Dedifferentiated amniotic fluid mesenchymal stem cell (primary cell): ENCODE results near the gene PPP6R1.

ENCODE experiments used
- DNase-seq: peaks from one replicate; pipeline ENCODE4 v3.0.0-alpha.2; 2016; ENCODE audit errors: extremely low spot score

The PPP6R1 gene

GRCh38 chr19:55257461-55258420, 1.1 kb downstream of the PPP6R1 start:
- DNase-seq, result no peak

GRCh38 chr19:55256562-55257460, 2.0 kb downstream of the PPP6R1 start:
- DNase-seq, result no peak

- DNase-seq, result no peak
Observed at GRCh38 chr19:55255618-55256423, 3.0 kb downstream of the PPP6R1 start.

- no peak for DNase-seq
Observed at GRCh38 chr19:55254625-55254977, 4.2 kb downstream of the PPP6R1 start.

- no peak for DNase-seq
Observed at GRCh38 chr19:55253842-55254624, 4.8 kb downstream of the PPP6R1 start.

- DNase-seq, result no peak
Observed at GRCh38 chr19:55252760-55253663, 5.8 kb downstream of the PPP6R1 start.

- DNase-seq, result no peak
Observed at GRCh38 chr19:55251341-55252081, 7.3 kb downstream of the PPP6R1 start.

GRCh38 chr19:55250262-55251036, 8.4 kb downstream of the PPP6R1 start:
- no peak for DNase-seq

- DNase-seq, result no peak
Observed at GRCh38 chr19:55249841-55250240, 9.0 kb downstream of the PPP6R1 start.

- no peak for DNase-seq
Observed at GRCh38 chr19:55248704-55249103, 10.1 kb downstream of the PPP6R1 start.

- DNase-seq, result no peak
Observed at GRCh38 chr19:55248166-55248675, 10.6 kb downstream of the PPP6R1 start.

- DNase-seq, result no peak
Observed at GRCh38 chr19:55247621-55248099, 11.2 kb downstream of the PPP6R1 start.

GRCh38 chr19:55246462-55247451, 12.1 kb downstream of the PPP6R1 start:
- DNase-seq, result no peak

GRCh38 chr19:55245236-55245904, 13.4 kb downstream of the PPP6R1 start:
- no peak for DNase-seq

- no peak for DNase-seq
Observed at GRCh38 chr19:55244004-55244680, 14.7 kb downstream of the PPP6R1 start.

GRCh38 chr19:55242517-55242916, 16.3 kb downstream of the PPP6R1 start:
- DNase-seq, result no peak
